Activated naive CD4-positive, alpha-beta T cell treated with anti-CD3 and anti-CD28 coated beads, Interleukin-2, amount 50 U/mL, for 24 hours (primary cell): ENCODE results near the gene CDS1.
"Not testable (repeated sequence)": the region's sequence is repeated elsewhere in the genome, so short reads cannot be mapped to it uniquely, and the experiment has no call there.

ENCODE experiments used
- H3K27ac Mint-ChIP-seq: one replicate; pipeline ENCODE4 v1.8.0; 2021; ENCODE audit warnings: mild to moderate bottlenecking, mixed read lengths
- H3K27me3 Mint-ChIP-seq: one replicate; pipeline ENCODE4 v1.8.0; 2021; ENCODE audit warnings: mixed read lengths
- H3K36me3 Mint-ChIP-seq: one replicate; pipeline ENCODE4 v1.8.0; 2021; ENCODE audit warnings: mixed read lengths
- H3K4me1 Mint-ChIP-seq: one replicate; pipeline ENCODE4 v1.8.0; 2021; ENCODE audit warnings: mixed read lengths
- H3K4me3 Mint-ChIP-seq: one replicate; pipeline ENCODE4 v1.8.0; 2021; ENCODE audit warnings: mild to moderate bottlenecking, mixed read lengths
- H3K9me3 Mint-ChIP-seq: one replicate; pipeline ENCODE4 v1.8.0; 2021; ENCODE audit warnings: mixed read lengths

Gene CDS1

DNA sequence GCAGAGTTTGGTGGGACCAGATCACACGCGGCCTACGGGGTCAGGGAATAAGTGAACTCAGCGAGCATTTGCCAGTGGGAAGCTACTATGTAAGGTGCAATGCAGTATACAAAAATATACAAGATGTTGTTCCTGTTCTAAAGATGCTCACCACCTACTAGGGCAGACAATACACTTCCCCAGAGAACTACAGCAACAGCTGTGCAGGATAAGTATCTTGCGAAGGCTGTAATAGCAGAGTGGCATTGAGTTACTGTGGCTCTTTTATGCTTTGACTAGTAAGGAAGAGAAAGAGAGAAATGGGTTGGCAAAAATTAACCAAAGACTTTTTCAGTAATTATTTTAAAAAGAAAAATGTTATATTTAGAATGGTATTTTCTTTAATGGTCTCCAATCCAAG lies 61.2 kb downstream of the CDS1 start:
- no peaks in the 10 kb centered on the region for H3K27me3 Mint-ChIP-seq
- H3K27ac Mint-ChIP-seq = no peak overlapping the region

DNA sequence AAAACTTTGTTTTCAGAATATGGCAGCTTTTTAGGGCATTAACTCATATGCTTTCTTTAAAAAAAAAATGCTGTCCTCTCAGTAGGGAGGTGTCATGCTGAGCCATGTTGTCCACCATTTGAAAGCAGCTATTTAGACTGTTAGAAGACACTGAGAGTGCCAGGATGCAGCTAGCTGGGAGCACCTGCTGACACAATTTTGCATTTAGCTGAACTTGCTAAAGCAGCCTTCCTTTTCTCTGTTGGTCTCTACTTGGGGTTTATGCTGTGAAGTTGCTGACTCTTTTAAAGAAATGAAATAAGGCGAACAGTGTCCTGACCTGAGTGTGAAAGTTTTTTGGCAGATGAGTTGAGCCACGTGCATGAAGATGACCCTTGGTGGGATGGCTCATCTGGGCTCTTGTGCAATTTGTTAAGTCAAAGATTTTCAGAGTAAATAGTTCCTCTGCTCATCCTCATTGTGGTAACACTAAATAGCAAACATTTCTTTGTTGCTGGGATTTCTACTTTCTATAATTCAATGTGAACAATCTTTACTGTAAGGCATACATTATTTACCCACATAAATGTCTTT lies 64.5 kb downstream of the CDS1 start:
- Mint-ChIP-seq H3K36me3 (peaks cover 2% of the 10 kb centered on the region), H3K27ac (no peak overlapping the region), H3K27me3 (no peaks in the 10 kb centered on the region), H3K9me3 (no peaks in the 10 kb centered on the region), H3K4me3 (no peak overlapping the region), H3K4me1 (no peaks in the 10 kb centered on the region)

More for the DNA sequence above, 61.2 kb downstream of the CDS1 start:
- H3K4me1 Mint-ChIP-seq = no peaks in the 10 kb centered on the region
- H3K9me3 Mint-ChIP-seq = no peaks in the 10 kb centered on the region
- H3K36me3 Mint-ChIP-seq = peaks cover 2% of the 10 kb centered on the region
- H3K4me3 Mint-ChIP-seq = no peak overlapping the region

DNA sequence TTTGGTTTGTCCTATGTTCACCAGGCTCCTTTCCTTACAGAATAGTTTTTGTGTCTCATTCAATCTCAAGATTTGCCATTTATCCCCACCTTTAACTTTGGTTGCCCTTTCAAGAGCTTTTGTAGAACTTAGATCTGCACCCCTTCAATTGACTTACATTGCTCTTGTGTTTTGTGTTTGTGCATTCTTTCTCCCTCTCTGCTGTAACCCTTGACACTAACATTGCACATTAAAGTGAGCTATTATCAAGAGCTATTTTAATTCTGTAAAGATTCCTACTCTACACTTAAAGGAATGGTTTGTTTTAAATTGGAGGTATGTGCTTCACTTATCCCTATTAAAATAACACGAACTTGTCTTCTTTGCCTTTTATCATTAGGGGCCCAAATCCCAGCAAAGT lies 65.3 kb downstream of the CDS1 start:
- no peaks in the 10 kb centered on the region for H3K36me3 Mint-ChIP-seq
- no peak overlapping the region for H3K27ac Mint-ChIP-seq
- no peaks in the 10 kb centered on the region for H3K27me3 Mint-ChIP-seq
- H3K4me3 Mint-ChIP-seq = no peak overlapping the region
- H3K4me1 Mint-ChIP-seq = no peaks in the 10 kb centered on the region
- H3K9me3 Mint-ChIP-seq = no peaks in the 10 kb centered on the region

DNA sequence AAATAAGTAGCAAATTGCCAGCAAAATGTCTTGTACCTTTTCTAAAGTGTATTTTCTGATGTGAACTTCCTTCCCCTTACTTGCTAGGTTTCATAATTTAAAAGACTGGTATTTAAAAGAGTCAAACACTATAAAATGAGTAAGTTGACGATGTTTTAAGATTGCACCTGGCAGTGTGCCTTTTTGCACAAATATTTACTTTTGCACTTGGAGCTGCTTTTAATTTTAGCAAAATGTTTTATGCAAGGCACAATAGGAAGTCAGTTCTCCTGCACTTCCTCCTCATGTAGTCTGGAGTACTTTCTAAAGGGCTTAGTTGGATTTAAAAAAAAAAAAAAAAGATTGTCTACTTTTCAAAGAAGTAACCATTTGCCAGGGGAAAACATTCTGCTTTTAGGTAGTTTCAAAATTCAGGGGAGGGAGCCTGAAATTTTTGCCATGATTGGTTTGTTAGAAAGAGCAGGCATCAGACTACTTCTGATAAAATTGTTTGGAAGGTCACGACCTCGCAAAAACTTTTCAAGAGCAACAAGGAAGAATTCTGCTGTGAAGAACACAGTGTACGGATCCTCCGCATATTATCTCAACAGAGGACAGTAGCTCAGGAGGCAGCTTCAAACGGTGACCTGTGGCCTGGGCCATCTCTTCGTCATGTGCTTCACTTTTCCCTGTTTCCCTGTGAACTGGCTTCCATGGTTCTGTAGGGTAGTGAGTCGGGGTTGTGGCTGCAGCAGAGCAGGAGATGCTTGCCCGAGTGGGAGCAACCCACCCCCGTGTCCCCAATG lies 66.1 kb downstream of the CDS1 start:
- no peaks in the 10 kb centered on the region for H3K9me3 Mint-ChIP-seq
- H3K4me3 Mint-ChIP-seq = no peak overlapping the region
- H3K27ac Mint-ChIP-seq = no peak overlapping the region
- H3K36me3 Mint-ChIP-seq = no peaks in the 10 kb centered on the region
- no peaks in the 10 kb centered on the region for H3K27me3 Mint-ChIP-seq
- no peaks in the 10 kb centered on the region for H3K4me1 Mint-ChIP-seq

DNA sequence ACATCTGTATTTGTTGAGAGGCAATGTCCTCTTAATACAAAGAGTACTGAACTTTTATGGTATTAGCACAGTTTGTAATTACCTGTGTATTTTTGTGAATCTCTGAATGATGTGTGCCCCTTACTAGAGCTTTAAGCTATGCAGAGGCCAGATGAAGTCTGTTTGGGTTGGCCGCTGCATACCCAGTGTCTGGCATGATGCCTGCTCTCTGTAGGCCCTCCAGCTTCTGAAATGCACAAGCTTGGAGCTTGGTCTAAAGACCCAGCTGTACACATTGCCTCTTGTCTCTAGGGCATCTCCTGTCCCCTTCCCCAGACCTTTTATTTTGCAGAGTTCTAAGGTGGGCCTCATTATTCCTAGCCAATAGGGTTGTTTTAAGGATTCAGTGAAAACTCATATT lies 68.6 kb downstream of the CDS1 start:
- Mint-ChIP-seq H3K27ac (no peak overlapping the region), H3K27me3 (no peaks in the 10 kb centered on the region), H3K4me3 (no peak overlapping the region), H3K4me1 (no peaks in the 10 kb centered on the region), H3K36me3 (no peaks in the 10 kb centered on the region), H3K9me3 (peaks cover 4% of the 10 kb centered on the region)

DNA sequence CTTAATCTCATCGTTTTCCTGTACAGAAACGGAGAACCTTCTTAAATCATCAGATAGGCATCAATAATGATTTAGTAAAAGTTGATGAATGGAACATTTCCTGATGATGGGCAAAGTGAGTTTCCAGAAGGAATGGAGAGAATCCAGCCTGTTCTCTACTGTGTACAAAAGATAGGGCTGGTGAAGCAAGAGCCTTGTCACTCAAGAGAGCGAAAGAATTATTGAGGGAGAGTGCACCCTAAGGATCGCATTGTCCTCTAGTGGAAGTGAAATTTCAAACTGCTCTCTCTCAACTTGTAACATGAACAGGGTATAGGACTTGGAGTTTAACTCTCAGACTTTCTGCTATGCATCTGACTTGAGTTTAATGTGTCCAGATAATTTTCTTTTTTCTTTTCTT lies 69.6 kb downstream of the CDS1 start:
- H3K27me3 Mint-ChIP-seq = no peaks in the 10 kb centered on the region
- no peak overlapping the region for H3K4me3 Mint-ChIP-seq

DNA sequence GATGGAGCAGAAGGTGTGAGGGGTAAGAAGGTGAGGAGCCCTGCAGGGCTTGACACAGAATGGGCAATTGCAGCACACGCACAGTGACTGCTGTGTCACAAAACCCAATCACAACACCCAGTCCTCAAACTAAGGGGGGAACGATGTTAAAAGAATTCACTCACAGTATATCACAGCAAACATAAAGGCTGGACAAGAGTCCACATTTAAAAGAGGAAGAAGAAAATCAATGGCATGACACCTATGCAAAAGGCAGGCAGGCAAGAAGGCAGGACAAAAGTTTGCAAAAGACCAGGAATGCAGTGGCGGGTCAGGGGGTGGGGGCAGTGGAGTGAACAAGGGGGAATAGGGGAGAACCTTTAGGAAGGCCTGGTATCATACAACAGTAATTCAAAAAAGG lies 77.7 kb downstream of the CDS1 start:
- Mint-ChIP-seq H3K27ac (no peak overlapping the region), H3K4me1 (no peaks in the 10 kb centered on the region), H3K27me3 (peaks cover 1% of the 10 kb centered on the region), H3K36me3 (no peaks in the 10 kb centered on the region), H3K4me3 (no peak overlapping the region), H3K9me3 (peaks cover 5% of the 10 kb centered on the region)

More for the DNA sequence above, 69.6 kb downstream of the CDS1 start:
- no peaks in the 10 kb centered on the region for H3K36me3 Mint-ChIP-seq
- no peak overlapping the region for H3K27ac Mint-ChIP-seq
- H3K4me1 Mint-ChIP-seq = no peaks in the 10 kb centered on the region
- peaks cover 5% of the 10 kb centered on the region for H3K9me3 Mint-ChIP-seq

DNA sequence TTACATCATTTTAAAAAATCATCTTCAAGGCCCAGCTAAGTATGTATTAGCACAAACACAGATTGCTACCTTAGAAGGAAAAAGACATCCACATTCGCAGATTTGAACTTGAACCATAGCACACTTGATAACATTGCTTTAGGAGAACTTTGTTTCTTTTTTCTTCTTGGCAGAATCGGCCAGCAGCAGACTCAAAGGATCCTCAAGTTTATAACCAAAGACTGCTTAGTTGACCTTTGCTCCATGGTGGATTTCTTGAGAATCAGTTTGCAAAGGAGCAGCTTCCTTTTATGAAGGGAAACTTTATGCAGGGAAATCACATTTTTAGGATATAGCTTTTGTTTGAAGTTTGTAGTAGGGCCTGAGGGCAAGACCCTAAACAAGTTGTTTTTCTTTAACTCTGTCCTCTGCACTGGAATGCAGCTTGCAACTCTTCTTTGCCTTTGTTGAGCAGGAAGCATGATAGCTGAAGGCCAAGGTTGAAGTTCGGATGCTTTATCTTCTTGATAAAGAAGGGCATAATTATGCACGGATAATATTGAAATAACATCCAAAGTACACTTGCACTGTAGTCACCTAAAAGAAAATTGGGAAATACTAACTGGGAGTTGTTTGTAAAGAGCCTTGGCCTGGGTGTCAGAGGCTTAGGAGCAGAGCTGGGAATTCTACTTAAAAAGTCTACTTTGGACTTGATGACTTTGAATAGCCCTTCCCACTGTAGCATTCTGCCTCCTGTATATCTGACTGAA lies 78.4 kb downstream of the CDS1 start:
- no peaks in the 10 kb centered on the region for H3K36me3 Mint-ChIP-seq
- H3K27ac Mint-ChIP-seq = no peak overlapping the region

DNA sequence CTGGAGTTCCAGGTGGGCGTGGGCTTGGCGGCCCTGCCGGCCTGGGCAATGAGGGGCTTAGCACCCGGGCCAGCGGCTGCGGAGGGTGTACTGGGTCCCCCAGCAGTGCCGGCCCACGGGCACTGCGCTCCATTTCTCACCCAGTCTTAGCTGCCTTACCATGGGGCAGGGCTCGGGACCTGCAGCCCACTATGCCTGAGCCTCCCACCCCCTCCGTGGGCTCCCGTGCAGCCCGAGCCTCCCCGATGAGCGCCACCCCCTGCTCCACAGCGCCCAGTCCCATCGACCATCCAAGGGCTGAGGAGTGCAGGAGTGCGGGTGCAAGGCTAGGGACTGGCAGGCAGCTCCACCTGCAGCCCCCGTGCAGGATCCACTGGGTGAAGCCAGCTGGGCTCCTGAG lies 81.8 kb downstream of the CDS1 start:
- H3K4me1 Mint-ChIP-seq, H3K4me3 Mint-ChIP-seq, H3K27me3 Mint-ChIP-seq, H3K9me3 Mint-ChIP-seq, H3K27ac Mint-ChIP-seq, H3K36me3 Mint-ChIP-seq: not testable (repeated sequence)

More for the DNA sequence above, 78.4 kb downstream of the CDS1 start:
- Mint-ChIP-seq H3K4me1 (no peaks in the 10 kb centered on the region), H3K4me3 (no peak overlapping the region), H3K9me3 (peaks cover 3% of the 10 kb centered on the region), H3K27me3 (peaks cover 1% of the 10 kb centered on the region)

DNA sequence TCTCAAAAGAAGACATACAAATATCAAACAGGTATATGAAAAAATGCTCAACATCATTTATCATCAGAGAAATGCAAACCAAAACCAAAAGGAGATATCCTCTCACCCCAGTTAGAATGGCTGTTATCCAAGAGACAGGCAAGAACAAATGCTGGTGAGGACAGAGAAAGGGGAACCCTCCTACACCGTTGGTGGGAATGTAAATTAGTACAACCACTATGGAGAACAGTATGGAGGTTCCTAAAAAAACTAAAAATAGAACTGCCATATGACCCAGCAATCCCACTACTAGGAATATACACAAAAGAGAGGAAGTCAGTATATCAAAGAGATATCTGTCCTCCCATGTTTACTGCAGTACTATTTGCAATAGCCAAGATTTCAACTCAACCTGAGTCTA lies 83.5 kb downstream of the CDS1 start:
- Mint-ChIP-seq H3K9me3 (no peaks in the 10 kb centered on the region), H3K27me3 (peaks cover 2% of the 10 kb centered on the region), H3K36me3 (no peaks in the 10 kb centered on the region), H3K4me3 (no peak overlapping the region), H3K4me1 (no peaks in the 10 kb centered on the region), H3K27ac (no peak overlapping the region)

DNA sequence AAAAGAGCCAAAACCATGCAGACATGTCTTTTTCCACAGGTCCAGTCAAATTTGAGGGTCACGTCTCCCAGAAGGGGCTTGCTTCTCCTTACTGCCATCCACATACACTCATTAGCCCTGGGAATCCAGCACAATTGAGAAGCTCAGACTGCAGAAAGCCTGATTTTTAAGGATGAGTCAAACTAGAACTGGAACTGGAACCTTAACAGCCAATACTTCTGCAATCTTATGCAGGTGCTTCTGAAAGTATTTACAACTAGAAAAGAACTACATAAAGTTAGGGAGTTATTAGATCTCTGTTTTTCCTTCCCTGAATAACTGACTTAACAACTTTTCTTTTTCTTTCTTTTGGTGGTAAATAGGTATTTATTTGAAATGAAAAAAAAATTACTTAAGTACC lies 86.3 kb downstream of the CDS1 start:
- Mint-ChIP-seq H3K27me3 (peaks cover 2% of the 10 kb centered on the region), H3K4me1 (no peaks in the 10 kb centered on the region)

DNA sequence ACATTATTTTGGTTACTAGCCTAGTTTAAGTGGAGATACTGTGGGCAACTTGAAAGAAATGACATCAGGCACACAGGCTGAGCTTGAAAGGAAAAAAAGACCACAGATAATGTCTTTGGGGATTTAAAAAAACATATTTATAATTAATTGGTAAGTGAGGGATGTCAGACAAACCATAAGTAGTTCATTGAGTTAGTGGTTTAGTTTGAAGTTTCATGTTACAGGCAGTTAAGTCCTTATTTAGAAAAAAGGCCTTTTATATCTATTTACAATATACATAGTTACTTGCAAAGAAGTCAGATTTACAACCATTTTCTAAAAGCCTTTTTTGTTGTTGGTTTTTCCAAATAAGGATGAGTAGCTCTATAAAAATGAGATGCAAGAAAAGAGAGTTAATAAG lies 89.2 kb downstream of the CDS1 start:
- H3K27ac Mint-ChIP-seq = no peak overlapping the region
- H3K9me3 Mint-ChIP-seq = no peaks in the 10 kb centered on the region
- H3K4me1 Mint-ChIP-seq = no peaks in the 10 kb centered on the region
- no peaks in the 10 kb centered on the region for H3K36me3 Mint-ChIP-seq
- H3K27me3 Mint-ChIP-seq = peaks cover 1% of the 10 kb centered on the region
- H3K4me3 Mint-ChIP-seq = no peak overlapping the region

More for the DNA sequence above, 86.3 kb downstream of the CDS1 start:
- Mint-ChIP-seq H3K4me3 (no peak overlapping the region), H3K9me3 (no peaks in the 10 kb centered on the region), H3K27ac (no peak overlapping the region), H3K36me3 (no peaks in the 10 kb centered on the region)

DNA sequence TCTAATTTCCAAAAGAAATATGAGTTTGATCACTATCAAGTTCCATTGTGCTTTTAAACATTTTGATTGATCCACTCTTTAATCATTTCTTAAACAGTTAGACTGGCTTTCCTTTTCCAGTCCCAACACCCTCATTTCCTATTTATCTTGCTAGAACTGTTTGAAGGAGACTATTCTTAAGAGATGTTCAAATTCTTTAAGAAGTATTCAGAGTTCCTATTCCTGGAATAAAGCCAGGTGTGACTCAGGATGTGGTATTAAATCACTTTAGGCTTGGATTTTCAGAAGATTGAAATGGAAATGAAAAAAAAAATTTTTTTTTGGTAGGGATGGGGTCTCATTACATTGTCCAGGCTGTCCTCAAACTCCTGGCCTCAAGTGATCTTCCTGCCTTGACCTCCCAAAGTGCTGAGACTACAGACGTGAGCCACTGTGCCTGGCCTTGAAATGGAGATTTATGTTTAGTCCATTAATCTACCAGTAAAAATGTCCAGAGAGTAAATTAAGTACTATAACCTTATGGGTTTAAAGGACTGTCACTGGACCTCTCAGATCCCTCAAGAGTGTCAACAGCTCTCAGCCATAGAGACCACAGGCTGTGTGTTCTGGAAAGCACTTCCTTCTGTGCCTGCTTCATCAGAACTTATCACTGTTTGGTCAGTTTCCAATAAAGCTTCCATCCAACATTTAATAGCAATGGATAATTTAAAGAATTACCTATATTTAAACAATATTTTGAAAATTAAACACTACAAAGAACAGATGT lies 90.7 kb downstream of the CDS1 start:
- no peaks in the 10 kb centered on the region for H3K36me3 Mint-ChIP-seq
- H3K27ac Mint-ChIP-seq = no peak overlapping the region

DNA sequence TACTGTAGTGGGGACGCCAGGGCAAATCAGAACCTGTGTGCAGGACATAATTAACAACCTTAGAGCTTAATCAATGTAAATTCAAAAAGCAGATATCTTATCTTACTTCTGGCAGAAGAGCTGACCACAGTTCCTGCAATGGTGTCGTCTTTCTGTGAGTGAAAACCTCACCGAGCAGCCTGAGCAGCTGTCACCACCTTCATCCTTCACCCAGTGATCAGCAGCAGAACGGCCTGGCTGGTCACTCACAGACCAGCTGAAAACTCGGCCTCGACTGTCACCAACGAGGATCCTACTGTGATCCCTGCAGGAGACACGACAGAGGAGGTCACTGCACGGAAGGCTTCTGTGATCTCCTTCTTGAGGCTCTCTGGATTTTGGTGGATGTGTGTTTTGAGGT lies 94.2 kb downstream of the CDS1 start:
- Mint-ChIP-seq H3K4me1 (peaks cover 6% of the 10 kb centered on the region), H3K27me3 (peaks cover 4% of the 10 kb centered on the region), H3K36me3 (no peaks in the 10 kb centered on the region), H3K4me3 (no peak overlapping the region), H3K9me3 (no peaks in the 10 kb centered on the region), H3K27ac (no peak overlapping the region)

More for the DNA sequence above, 90.7 kb downstream of the CDS1 start:
- no peaks in the 10 kb centered on the region for H3K9me3 Mint-ChIP-seq
- H3K27me3 Mint-ChIP-seq = peaks cover 1% of the 10 kb centered on the region
- H3K4me3 Mint-ChIP-seq = no peak overlapping the region
- H3K4me1 Mint-ChIP-seq = no peaks in the 10 kb centered on the region

DNA sequence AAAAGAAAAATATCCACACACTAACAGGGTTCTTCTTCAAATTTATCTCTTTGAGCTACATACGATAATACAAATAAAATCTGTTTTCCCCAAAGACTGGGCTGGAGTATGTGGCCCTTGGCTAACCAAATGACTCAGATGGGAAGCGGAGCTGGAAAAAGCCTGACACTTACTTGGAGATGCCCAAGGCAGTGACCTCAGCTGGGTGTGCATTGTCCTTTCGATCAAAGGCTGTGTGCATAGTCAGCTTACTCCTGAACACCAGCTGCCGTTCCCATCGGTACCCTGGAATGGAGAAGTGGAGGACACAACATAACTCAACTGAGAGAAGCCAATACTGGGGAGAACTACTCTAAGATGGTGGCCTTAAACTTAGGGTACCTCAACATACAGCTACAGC lies 95.1 kb downstream of the CDS1 start:
- peaks cover 6% of the 10 kb centered on the region for H3K4me1 Mint-ChIP-seq

More for the DNA sequence above, 95.1 kb downstream of the CDS1 start:
- Mint-ChIP-seq H3K4me3 (no peak overlapping the region), H3K9me3 (no peaks in the 10 kb centered on the region), H3K27ac (no peak overlapping the region), H3K27me3 (peaks cover 4% of the 10 kb centered on the region), H3K36me3 (no peaks in the 10 kb centered on the region)
